HUDEP-2 (cell line): ENCODE measurements around the gene PINK1.
A peak's percentile ranks its signal among the peaks of the same experiment; 100 is the strongest.
"Not testable (repeated sequence)": the region's sequence is repeated elsewhere in the genome, so short reads cannot be mapped to it uniquely, and the experiment has no call there.

Experiments used
- DNase-seq, 76 experiments: peaks; one replicate each; lab custom pipeline; 2025; ENCODE audit not compliant: unreplicated experiment in 76 of 76; lab: John Stamatoyannopoulos, UW

PINK1 gene

GRCh38 chr1:20672265-20672632 lies 39.0 kb downstream of the PINK1 start:
- DNase-seq: no peak

DNA sequence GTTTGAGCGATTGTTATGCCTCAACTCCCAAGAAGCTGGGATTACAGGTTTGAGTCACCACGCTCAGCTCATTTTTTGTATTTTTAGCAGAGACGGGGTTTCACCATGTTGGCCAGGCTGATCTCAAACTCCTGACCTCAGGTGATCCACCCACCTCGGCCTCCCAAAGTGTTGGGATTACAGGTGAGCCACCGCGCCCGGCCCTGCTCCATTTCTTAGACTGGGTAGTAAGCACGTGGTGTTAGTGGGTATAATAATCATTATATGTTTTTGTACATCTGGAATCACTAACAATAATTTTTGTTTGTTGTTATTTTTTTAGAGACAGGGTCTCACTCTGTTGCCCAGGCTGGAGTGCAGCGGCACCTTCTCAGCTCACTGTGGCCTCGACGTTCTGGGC lies 40.4 kb downstream of the PINK1 start:
- not testable (repeated sequence) for DNase-seq

DNA sequence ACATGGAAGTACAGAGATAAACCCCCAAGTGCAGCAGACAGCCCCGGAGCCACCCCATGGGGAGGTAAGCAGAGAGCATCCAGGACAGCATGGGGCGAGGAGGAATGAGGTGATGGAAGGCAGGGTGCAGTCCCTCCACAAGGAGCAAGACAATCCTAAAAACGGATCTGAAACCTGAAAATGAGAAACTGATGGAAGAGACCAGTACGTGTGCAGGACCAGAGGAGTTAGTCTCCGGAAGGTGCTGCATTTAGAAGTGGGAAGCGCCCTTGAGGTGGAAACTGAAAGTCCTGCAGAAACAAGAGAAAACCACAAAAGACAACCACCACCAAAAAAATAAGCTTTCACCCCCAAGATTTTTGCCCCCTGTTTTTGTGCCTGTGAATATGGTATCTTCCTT lies 45.3 kb downstream of the PINK1 start:
- DNase-seq: no peak

GRCh38 chr1:20680269-20680668 lies 47.0 kb downstream of the PINK1 start:
- DNase-seq: no peak

GRCh38 chr1:20681999-20682398 lies 48.7 kb downstream of the PINK1 start:
- DNase-seq: no peak

DNA sequence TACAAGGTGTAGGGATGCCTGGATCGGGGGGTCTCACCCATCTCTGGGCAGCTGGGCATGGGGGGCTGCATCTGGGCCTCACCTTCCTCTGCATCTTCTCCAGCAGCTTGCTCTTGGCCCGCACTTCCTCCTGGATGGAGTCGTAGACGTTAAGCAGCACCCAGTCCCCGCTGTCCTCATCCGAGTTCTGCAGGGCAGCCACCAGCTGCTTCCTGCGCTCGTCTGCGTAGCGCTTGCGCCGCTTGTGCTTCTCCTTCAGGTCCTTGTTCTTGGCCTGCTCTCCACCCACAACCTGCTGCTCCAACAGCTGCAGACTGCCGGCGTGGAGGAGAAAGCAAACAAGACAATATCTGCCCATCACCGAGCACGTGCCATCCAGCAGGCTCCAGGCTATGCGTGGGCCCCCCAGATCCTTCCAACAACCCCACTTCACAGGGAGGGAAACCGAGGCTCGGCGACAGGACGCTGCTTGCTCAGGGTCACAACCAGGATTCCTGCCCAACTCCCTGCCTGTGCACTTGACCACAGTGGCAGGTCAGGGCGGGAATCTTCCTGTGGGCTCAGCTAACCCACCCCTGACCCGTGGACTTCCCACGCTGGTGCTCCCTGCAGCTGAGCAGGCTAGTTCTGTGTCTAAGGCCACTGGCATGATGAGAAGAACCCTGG lies 49.4 kb downstream of the PINK1 start:
- DNase-seq: no peak

GRCh38 chr1:20683614-20684013 lies 50.4 kb downstream of the PINK1 start:
- no peak for DNase-seq

GRCh38 chr1:20684050-20684620 lies 50.9 kb downstream of the PINK1 start:
- DNase-seq: no peak

DNA sequence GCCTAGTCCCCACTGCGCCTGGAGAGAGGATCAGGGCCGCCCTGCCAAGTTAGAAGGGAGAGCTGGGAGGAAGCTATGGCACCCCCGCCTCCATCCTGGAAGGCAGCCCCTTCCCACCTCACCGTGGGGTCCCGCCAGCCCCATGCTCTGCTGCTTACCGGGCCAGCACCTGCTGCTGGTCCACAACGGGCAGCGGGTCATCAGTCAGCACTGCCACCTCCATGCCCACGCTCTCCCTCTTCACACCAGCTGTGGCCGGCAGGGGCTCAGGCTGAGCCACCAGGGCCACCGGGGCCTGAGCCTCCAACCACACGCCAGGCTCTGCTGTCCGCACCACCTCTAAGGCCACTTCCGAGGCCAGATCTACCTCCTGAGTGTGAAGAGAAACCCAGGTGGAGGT lies 51.4 kb downstream of the PINK1 start:
- DNase-seq: no peak

GRCh38 chr1:20685099-20685662 lies 51.9 kb downstream of the PINK1 start:
- no peak for DNase-seq

- no peak for DNase-seq
These were observed 52.5 kb downstream of the PINK1 start for GRCh38 chr1:20685741-20686140.

DNA sequence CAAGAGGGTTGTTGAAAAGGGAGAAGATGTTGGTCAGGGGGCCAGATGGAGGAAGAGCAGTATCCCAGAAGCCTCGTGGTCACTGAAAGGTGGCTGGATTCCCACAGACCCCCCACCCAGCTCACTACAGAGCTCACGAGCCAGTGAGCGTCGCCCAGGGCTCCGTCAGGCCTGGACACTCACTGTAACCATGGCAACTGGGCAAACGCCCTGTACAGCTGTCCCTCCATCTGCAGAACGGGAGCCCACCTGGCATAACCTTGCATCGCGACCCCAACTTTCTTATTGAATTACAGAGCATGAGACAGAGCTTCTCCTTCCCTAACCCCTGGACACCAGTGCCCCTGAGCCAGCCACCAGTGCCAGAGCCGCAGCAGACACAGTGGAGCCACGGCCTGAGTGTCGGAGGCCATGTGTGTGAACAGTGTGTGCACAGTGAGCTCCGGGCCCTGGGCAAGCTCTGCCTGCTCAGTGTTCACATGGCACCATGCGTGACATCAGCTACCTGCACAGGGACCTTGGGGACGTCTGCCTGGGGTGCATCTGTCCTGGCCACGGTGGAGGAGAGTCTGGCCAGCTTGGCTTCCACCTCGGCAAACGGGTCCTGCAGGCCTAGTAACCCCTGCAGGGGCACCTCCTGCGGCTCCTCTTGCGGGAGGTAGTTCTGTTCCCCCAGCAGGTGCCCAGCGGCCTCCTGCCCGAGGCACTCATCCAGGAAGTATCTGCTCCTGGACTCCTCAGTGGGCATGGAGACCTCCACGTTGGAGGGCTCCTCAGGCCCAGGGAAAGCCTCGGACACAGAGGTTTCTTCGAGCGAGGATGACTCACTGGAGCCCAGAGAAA lies 53.8 kb downstream of the PINK1 start:
- DNase-seq: no peak

DNA sequence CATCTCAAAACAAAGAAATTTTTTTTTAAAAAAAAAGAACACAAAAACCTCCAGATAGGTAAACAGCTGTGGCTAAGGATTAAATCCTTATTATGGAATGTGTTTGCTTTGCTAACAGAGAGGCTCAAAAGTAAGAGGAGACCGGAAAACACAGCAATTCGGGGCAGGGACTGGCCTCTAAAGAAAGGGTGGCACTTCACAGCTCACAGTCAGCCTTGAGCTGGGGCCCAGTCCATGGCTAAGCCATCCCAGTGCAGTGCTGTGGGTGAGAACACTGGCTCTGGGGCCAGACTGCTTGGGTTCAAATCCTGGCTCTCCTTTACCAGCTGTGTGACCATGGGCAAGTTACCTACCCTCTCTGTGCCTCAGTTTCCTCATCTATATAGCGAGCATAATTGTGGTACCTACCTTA lies 56.4 kb downstream of the PINK1 start:
- DNase-seq: no peak

DNA sequence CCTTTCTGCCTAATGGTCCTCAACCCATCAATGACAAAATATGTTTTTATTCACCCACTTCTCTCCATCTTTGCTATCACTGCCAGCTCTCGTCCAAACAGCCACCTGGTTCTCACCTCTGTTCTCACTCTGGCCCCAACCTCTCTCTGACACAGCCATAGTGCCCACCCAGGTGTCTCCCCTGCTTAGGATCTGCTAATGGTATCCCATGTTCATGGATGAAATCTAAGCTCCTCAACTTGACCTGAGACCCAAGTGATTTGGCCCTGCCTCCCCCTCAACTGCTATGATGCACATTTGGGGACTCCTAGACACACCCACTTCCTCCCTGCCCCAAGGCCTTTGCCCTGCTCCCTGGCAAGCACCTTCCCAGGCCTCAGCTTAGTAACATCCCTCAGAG lies 58.6 kb downstream of the PINK1 start:
- no peak for DNase-seq

- no peak for DNase-seq
These were observed 60.4 kb downstream of the PINK1 start for GRCh38 chr1:20693623-20694022.

GRCh38 chr1:20695515-20695914 lies 62.3 kb downstream of the PINK1 start:
- DNase-seq: no peak

GRCh38 chr1:20696397-20697333 lies 63.4 kb downstream of the PINK1 start:
- DNase-seq: peak in 74 of 76 experiments; percentile 23 to 89 (median 76)

- no peak for DNase-seq
These were observed 64.3 kb downstream of the PINK1 start for GRCh38 chr1:20697563-20697962.

- no peak for DNase-seq
These were observed 65.1 kb downstream of the PINK1 start for GRCh38 chr1:20698195-20698910.

DNA sequence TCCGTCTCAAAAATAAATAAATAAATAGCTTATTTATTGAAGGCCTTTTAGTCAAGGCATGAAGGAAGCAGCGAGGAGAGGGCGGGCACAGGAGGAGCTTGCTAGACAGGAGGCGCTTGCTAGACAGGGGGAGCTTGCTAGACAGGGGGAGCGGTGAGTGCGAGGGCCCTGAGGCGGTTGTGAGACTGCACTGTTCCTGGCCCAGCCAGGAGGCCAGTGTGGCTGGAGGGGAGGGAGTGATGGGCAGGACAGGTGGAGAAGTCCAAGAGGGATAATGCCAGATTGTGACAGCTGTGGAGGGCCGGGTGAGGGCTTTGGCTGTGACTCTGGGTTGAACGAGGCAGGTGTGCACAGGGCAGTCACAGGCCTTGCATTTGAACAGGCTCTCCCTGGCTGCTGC lies 66.3 kb downstream of the PINK1 start:
- DNase-seq: no peak
